Right lobe of liver (tissue), 4 donors: ENCODE measurements around the gene RIC8A.

ENCODE experiments used
- CTCF ChIP-seq, 4 donors: fragments of 200-600 bp in 3 of 4; fragments of 450-650 bp in 1 of 4; IDR thresholded peaks; one replicate each; pipeline versions ENCODE4 v1.5.1 to v1.8.0; 2016 to 2022; ENCODE audit warnings: antibody characterized with exemption in 4 of 4, mild to moderate bottlenecking in 2 of 4
- POLR2A ChIP-seq: fragments of 450-650 bp; IDR thresholded peaks from one replicate; pipeline ENCODE4 v1.6.1; 2017; ENCODE audit warnings: antibody characterized with exemption, mild to moderate bottlenecking
- donor health status: DM: no; HTN: no; CAD: no.
- donor health status: DM: no; HTN: no; CAD: no.
- donor health status: DM: no; HTN: yes; CAD: no.

GRCh38 chr11:207863-208180 is 314 bp downstream of the RIC8A start:
- TF ChIP-seq CTCF (IDR thresholded peaks at IDR 0.05) (no peak), POLR2A (no peak)
